Endothelial cell (in vitro differentiated cells): ENCODE data around the gene DCTPP1. TPM values are rescaled to one million over a fixed set of nuclear protein-coding genes. Genes with fewer than 3 reads are reported as not detected.
A peak's percentile ranks its signal among the peaks of the same experiment; 100 is the strongest.

Experiments used
- DNase-seq: peaks from one replicate; pipeline ENCODE4 v3.0.0; 2021; ENCODE audit warnings: low spot score
- H3K27ac Mint-ChIP-seq: one replicate; pipeline ENCODE4 v1.8.0; 2021; ENCODE audit warnings: mixed read lengths, inconsistent platforms; ENCODE audit not compliant: unreplicated experiment
- H3K27me3 Mint-ChIP-seq: one replicate; pipeline ENCODE4 v1.8.0; 2021; ENCODE audit warnings: mild to moderate bottlenecking, moderate library complexity, mixed read lengths, inconsistent platforms; ENCODE audit not compliant: unreplicated experiment
- H3K36me3 Mint-ChIP-seq: one replicate; pipeline ENCODE4 v1.8.0; 2021; ENCODE audit warnings: mild to moderate bottlenecking, low read depth, mixed read lengths, inconsistent platforms; ENCODE audit not compliant: unreplicated experiment
- H3K4me1 Mint-ChIP-seq: one replicate; pipeline ENCODE4 v1.8.0; 2021; ENCODE audit warnings: mild to moderate bottlenecking, mixed read lengths, inconsistent platforms; ENCODE audit not compliant: unreplicated experiment
- H3K4me3 Mint-ChIP-seq: one replicate; pipeline ENCODE4 v1.8.0; 2021; ENCODE audit warnings: mild to moderate bottlenecking, mixed read lengths, inconsistent platforms; ENCODE audit not compliant: unreplicated experiment
- H3K9me3 Mint-ChIP-seq: one replicate; pipeline ENCODE4 v1.8.0; 2021; ENCODE audit warnings: mixed read lengths, inconsistent platforms; ENCODE audit not compliant: unreplicated experiment
- total RNA-seq: library from RNA; stranded (reverse); fragmentation: NEBNext Ultra II Directional; extraction: Animal tissue kit (Norgen Biotek cat#: 25700); gene quantifications from one replicate; pipeline ENCODE4 v1.2.1, GENCODE V29; 2021; ENCODE audit not compliant: unreplicated experiment
- TF ChIP-seq, protein P1 (sequence below): fragments of 200-600 bp; sonication (generic); IDR thresholded peaks from one replicate; pipeline ENCODE4 v1.5.0; 2021; ENCODE audit warnings: antibody characterized with exemption; ENCODE audit not compliant: unreplicated experiment

DCTPP1 gene
- total RNA-seq, 1 donor from 2014 or later, result 61.1 TPM

GRCh38 chr16:30406795-30407101, 23.1 kb downstream of the DCTPP1 start:
- Mint-ChIP-seq H3K4me3 (peak overlapping the region; percentile 92), H3K9me3 (no peaks in the 10 kb centered on the region), H3K4me1 (peaks cover 31% of the 10 kb centered on the region), H3K36me3 (peaks cover 8% of the 10 kb centered on the region), H3K27me3 (peaks cover 4% of the 10 kb centered on the region), H3K27ac (peak overlapping the region; percentile 32)
- TF ChIP-seq, protein P1, sequence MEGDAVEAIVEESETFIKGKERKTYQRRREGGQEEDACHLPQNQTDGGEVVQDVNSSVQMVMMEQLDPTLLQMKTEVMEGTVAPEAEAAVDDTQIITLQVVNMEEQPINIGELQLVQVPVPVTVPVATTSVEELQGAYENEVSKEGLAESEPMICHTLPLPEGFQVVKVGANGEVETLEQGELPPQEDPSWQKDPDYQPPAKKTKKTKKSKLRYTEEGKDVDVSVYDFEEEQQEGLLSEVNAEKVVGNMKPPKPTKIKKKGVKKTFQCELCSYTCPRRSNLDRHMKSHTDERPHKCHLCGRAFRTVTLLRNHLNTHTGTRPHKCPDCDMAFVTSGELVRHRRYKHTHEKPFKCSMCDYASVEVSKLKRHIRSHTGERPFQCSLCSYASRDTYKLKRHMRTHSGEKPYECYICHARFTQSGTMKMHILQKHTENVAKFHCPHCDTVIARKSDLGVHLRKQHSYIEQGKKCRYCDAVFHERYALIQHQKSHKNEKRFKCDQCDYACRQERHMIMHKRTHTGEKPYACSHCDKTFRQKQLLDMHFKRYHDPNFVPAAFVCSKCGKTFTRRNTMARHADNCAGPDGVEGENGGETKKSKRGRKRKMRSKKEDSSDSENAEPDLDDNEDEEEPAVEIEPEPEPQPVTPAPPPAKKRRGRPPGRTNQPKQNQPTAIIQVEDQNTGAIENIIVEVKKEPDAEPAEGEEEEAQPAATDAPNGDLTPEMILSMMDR, result no peak
- no peak for DNase-seq

- Mint-ChIP-seq H3K4me1 (peaks cover 19% of the 10 kb centered on the region), H3K36me3 (peaks cover 5% of the 10 kb centered on the region), H3K4me3 (peak overlapping the region; percentile 70), H3K9me3 (no peaks in the 10 kb centered on the region), H3K27me3 (peaks cover 10% of the 10 kb centered on the region), H3K27ac (peak overlapping the region; percentile 33)
- TF ChIP-seq, protein P1, result no peak
- DNase-seq, result no peak
Observed at GRCh38 chr16:30401768-30402425, 27.9 kb downstream of the DCTPP1 start.

- H3K27ac Mint-ChIP-seq, result peak overlapping the region; percentile 82
- H3K4me1 Mint-ChIP-seq, result peaks cover 27% of the 10 kb centered on the region
- peak overlapping the region; percentile 87 for H3K4me3 Mint-ChIP-seq
- no peaks in the 10 kb centered on the region for H3K9me3 Mint-ChIP-seq
- peaks cover 13% of the 10 kb centered on the region for H3K36me3 Mint-ChIP-seq
- TF ChIP-seq, protein P1, result no peak
- peaks cover 13% of the 10 kb centered on the region for H3K27me3 Mint-ChIP-seq
- DNase-seq, result no peak
Observed at GRCh38 chr16:30399435-30400186, 30.2 kb downstream of the DCTPP1 start.

GRCh38 chr16:30398661-30399434, 31.0 kb downstream of the DCTPP1 start:
- peaks cover 35% of the 10 kb centered on the region for H3K4me1 Mint-ChIP-seq
- peaks cover 15% of the 10 kb centered on the region for H3K27me3 Mint-ChIP-seq
- peak overlapping the region; percentile 73 for H3K4me3 Mint-ChIP-seq
- DNase-seq, result no peak
- no peaks in the 10 kb centered on the region for H3K9me3 Mint-ChIP-seq
- TF ChIP-seq, protein P1, result no peak
- peaks cover 13% of the 10 kb centered on the region for H3K36me3 Mint-ChIP-seq
- H3K27ac Mint-ChIP-seq, result peak overlapping the region; percentile 82
